Esophagus muscularis mucosa (tissue), 4 donors: Measurements from ENCODE around the gene PPY.

Source experiments
- CTCF ChIP-seq, 3 experiments: fragments of 200-600 bp in 2 of 3; fragments of 450-650 bp in 1 of 3; sonication (generic) in 2 of 3; IDR thresholded peaks; one replicate each; pipeline ENCODE4 v1.5.1; 2017 to 2019; ENCODE audit warnings: antibody characterized with exemption in 3 of 3, mild to moderate bottlenecking in 2 of 3, moderate library complexity in 1 of 3
- EP300 ChIP-seq: sonication (generic); formaldehyde crosslinking; IDR thresholded peaks from one replicate; pipeline ENCODE4 v1.6.1; 2017; ENCODE audit warnings: antibody characterized with exemption
- POLR2A ChIP-seq: fragments of 450-650 bp; IDR thresholded peaks from one replicate; pipeline ENCODE4 v1.6.1; 2017; ENCODE audit warnings: antibody characterized with exemption, moderate library complexity, mild to moderate bottlenecking, low read depth

- TF ChIP-seq CTCF (IDR thresholded peaks at IDR 0.05), result no peak
- TF ChIP-seq EP300, result no peak
- TF ChIP-seq POLR2A, result no peak
Observed at GRCh38 chr17:43918026-43918389, 24.3 kb downstream of the PPY start.
